Fibroblast of lung (primary cell): ENCODE measurements around the gene MROH7.

Source experiments
- CTCF ChIP-seq, 2 donors: IDR thresholded peaks in 1 of 2; conservative IDR thresholded peaks in 1 of 2; 1 replicate in 1 of 2; 2 replicates in 1 of 2; pipeline ENCODE4 v1.5.1; 2011 to 2012; ENCODE audit warnings: low read length in 2 of 2, control low read depth in 1 of 2, inconsistent platforms in 1 of 2, low read depth in 1 of 2, mild to moderate bottlenecking in 1 of 2
- EZH2 ChIP-seq: IDR thresholded peaks from 2 replicates; pipeline ENCODE4 v1.5.1; 2012; ENCODE audit warnings: low read length, control low read depth, mild to moderate bottlenecking; ENCODE audit errors: missing control alignments

DNA sequence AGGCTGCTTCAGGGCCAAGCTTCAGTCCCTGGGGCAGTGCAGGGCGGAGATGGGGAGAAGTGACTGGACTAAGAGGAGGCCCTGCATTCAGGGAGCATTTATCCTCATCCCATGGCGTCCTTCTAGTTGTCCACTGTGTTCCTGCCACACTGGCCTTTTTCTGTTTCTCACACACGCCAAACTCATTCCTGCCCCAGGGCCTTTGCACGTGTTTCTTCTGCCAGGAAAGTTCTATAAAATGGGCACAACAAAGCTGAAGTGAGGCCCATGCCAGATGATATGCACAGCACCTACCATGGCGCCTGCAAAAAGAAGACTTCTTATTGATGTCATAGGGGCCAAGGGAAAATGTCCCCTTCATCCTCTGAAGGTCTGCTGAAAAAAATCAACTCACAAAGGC, 24.3 kb downstream of the MROH7 start:
- TF ChIP-seq CTCF (conservative IDR thresholded peaks at IDR 0.05 in 1 of 2, IDR thresholded peaks at IDR 0.05 in 1 of 2; ENCODE audit: low read depth in 1 of 2, low read length in 2 of 2) (no peak), EZH2 (no peak)
